Astrocyte (in vitro differentiated cells and primary cell): ENCODE results near the gene NDRG4.

Experiments
- CTCF ChIP-seq: IDR thresholded peaks from 2 replicates; pipeline ENCODE4 v1.5.1; 2011; ENCODE audit warnings: low read depth, mild to moderate bottlenecking, inconsistent platforms, low read length, moderate library complexity; ENCODE audit not compliant: insufficient read depth
- EZH2 ChIP-seq: IDR thresholded peaks from 2 replicates; pipeline ENCODE4 v1.6.1; 2012; ENCODE audit warnings: mild to moderate bottlenecking, low read length, inconsistent platforms; ENCODE audit not compliant: insufficient read depth

GRCh38 chr16:58506241-58507194 is 6.6 kb downstream of the NDRG4 start:
- TF ChIP-seq CTCF, result no peak
- TF ChIP-seq EZH2, result no peak
